Activated CD4-positive, alpha-beta T cell treated with anti-CD3 and anti-CD28 coated beads, Interleukin-2, amount 50 U/mL, for 24 hours (primary cell): ENCODE data around the gene SCAF8.
"Not testable (repeated sequence)": the region's sequence is repeated elsewhere in the genome, so short reads cannot be mapped to it uniquely, and the experiment has no call there.

Experiments
- DNase-seq, 2 donors: peaks; one replicate each; pipeline ENCODE4 v3.0.0-alpha.2; 2020; ENCODE audit warnings: low read depth in 1 of 2, low spot score in 1 of 2

Gene SCAF8

DNA sequence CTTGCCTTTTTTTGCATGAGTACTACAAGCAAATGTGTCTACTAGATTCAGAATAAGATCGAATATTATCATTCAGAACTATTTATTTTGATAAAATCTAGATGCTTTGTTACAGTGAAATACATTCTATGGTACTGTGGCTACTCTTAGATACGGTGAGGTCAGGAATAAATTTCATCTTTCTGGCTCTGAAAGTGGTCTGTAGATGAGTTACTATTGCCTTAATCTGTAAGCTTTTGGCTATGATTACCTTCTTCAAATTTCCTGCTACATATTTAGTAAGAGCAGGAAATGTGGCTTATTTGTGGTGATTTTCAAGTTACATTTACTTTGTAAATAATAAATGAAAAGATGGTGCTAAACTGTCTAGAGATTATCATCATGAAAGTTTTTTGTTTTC, 50.0 kb downstream of the SCAF8 start:
- no peak for DNase-seq

DNA sequence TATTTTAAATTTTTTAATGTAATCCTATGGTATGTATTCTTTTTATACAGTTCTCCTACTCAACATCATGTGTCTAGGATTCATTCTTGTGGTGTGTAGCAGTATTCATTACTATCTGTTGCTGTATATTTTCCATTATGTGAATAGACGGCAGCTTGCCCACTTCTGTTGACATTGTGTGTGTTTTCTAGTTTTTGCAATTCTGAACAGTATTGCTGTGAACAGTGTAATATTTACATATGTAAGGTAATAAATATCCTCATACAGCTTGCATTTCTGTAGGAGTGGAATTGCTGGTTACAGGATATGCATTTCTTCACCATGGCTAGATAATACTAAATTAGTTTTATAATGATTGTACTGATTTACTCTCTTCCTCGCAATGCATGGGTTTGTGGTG, 51.9 kb downstream of the SCAF8 start:
- no peak for DNase-seq

DNA sequence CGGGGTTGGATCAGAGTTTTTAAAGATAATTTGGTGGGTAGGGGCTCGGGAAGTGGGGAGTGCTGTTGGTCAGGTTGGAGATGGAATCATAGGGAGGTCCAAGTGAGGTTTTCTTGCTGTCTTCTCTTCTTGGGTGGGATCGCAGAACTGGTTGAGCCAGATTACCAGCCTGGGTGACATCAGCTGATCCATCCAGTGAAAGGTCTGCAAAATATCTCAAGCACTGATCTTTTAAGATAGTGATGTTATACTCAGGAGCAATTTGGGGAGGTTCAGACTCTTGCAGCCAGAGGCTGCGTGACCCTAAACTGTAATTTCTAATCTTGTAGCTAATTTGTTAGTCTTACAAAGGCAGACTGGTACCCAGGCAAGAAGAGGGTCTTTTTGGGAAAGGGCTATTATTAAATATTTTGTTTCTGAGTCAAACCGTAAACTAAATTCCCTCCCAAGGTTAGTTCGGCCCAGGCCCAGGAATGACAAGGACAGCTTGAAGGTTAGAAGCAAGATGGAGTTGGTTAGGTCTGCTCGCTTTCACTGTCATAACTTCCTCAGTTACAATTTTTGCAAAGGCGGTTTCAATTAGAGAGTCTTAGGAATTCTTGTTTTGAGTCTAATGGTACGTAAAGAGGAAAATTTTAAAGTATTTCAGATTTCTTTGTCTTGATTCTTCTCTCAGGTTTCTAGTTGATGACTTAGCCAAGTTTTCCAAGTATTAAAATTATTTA, 53.1 kb downstream of the SCAF8 start:
- DNase-seq: no peak

DNA sequence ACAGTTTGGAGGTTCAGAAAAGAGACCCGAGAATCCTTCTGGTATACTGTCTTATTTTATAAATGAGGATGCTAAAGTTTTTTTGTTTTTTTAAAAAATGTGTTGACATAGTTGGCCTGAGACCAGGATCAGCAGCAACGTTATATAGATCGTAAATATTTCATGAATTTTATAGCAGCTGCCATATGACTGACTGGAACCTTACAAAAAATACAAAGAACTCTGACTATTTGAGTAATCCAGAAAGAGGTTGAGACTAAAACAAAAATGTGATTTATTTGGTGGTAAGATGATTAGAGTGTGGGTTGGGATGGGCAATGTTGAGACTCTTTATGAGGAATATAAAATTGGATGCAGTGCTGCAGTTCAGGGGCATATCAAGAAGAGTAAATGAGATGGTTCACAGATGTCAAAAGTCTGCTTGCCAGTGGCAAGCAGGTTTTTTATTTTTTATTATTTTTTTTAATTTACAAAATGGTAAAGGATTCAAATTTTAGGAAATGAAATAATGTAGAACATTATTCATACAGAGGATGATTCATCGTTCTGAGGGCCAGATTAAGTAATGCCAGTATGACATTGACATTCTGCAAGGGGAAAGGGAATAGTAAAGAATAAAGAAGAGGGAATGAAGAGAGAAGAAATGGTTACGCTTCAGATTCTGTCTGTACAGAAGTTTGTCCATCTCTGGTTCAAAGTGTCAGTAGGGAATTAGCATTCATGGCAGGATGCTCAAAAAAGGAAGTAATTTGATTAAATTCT, 58.5 kb downstream of the SCAF8 start:
- DNase-seq: no peak

DNA sequence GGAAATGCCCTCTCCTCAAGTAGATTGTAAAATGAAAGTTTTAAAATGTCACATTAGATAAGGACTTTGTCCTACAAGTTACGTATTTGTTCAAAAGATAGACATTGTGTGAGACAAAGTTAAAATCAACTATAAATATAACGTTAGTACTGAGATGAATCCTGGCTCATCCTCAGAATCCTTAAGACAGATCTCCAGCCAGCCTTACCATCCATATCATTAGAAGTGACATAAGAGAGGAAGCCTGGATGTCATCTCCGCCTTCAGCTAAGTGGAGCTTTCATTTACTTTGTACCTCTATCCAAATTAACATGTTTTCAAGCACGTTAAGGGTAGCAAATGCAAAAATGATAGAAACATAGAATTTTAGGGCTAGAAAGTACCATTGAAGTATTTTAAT, 59.1 kb downstream of the SCAF8 start:
- DNase-seq: no peak

DNA sequence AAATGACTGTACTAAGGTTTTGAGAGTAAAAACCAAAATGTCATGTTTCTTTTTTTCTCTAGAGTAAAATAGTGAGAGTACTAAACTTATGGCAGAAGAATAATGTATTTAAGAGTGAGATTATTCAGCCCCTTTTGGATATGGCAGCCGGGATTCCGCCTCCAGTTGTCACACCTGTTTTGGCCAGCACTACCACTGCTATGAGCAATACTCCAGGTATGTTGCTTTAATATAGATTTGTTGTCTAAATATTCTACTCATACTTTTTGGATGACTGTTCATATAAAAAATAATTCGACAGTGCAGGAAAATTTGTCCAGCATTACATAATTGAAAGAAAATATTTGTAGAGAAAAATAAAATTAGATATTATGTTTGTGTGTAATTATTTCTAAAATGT, 59.5 kb downstream of the SCAF8 start:
- DNase-seq: no peak

- no peak for DNase-seq
Observed at GRCh38 chr6:154796484-154796883, 63.3 kb downstream of the SCAF8 start.

DNA sequence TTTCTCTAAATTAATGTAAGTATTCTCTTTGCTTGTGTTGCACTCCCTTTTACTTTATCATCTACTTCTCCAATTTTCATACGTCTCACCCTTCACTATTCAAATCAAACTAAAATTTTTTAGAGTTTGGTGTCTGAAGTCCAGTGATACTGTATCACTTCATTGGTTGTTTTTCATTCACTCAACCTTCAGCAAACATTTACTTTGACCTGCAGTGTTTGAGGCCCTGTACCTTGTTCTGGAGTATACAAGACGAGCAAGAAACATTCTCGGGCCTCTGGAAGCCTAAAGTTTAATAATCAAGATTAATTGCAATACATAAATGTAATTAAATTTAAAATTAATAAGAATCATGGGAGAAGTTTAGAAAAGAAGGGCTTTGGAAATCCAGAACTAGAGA, 64.6 kb downstream of the SCAF8 start:
- DNase-seq: no peak

- no peak for DNase-seq
Observed at GRCh38 chr6:154800338-154800737, 67.1 kb downstream of the SCAF8 start.

- no peak for DNase-seq
Observed at GRCh38 chr6:154805288-154805911, 72.2 kb downstream of the SCAF8 start.

DNA sequence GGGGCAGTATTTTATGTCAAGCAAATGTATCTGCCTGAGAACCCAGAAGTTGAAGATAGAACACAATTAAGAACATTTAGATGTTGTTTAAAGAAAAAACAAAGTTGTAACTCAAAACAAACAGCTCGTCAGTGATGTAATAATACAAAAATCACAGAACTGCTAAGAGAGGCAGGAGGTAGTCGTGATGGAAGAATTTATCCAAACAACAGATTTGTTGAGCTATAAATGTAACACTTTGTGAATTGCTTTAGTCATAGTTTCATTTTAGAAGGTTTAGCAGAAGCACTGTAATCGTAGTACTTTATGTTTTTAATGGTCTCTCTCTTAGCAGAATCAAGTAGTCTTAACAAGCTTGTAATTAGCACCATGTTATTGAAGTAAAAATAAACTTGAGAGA, 73.6 kb downstream of the SCAF8 start:
- no peak for DNase-seq

DNA sequence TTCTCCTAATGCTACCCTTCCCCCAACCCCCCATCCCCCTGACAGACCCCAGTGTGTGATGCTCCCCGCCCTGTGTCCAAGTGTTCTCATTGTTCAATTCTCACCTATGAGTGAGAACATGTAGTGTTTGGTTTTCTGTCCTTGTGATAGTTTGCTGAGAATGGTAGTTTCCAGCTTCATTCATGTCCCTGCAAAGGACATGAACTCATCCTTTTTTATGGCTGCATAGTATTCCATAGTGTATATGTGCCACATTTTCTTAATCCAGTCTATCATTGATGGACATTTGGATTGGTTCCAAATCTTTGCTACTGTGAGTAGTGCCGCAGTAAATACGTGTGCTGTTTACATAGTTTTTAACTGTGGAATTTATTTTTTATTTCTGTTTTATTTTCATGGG, 78.4 kb downstream of the SCAF8 start:
- not testable (repeated sequence) for DNase-seq

GRCh38 chr6:154814063-154814462, 80.8 kb downstream of the SCAF8 start:
- DNase-seq: no peak

DNA sequence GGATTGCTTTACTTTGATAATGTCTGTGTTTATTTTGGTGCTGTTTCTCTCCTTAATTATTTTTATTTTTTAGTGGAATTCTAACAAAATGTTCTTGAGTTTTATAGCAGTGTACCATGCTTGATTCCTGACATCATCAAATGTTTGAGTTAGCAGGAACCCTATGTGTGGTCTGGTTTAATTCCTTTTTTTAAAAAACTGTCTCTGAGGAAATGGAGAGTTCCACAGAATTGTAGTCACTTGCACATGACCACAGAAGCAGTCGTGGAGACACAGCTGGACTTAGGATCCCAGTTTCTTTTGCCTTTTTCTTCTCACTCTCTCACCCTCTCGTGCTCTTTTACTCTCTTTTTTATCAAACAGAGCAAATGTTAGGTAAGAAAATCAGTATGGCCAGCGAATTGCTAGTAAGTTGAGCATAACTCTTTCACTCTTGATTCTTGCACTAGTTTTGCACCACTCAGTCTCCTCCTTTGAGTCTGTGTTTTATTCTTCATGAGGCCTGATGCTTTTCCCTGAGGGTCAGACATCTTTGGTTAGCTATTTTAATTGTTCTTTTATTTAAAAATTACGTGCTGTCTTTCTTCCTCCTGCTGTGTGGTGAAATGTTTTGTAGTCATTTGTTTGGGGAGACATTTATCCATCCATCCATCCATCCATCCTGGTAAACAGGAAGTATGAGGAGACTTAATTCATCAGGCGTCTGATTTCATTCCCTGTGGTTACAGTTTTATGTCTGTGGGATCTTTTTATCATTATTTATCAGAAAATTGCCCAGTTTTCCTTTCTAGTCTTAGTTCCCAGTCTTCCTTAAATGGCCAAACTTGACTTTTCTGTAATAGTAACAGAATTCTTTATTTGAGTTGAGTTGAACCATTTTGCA, 83.0 kb downstream of the SCAF8 start:
- no peak for DNase-seq

DNA sequence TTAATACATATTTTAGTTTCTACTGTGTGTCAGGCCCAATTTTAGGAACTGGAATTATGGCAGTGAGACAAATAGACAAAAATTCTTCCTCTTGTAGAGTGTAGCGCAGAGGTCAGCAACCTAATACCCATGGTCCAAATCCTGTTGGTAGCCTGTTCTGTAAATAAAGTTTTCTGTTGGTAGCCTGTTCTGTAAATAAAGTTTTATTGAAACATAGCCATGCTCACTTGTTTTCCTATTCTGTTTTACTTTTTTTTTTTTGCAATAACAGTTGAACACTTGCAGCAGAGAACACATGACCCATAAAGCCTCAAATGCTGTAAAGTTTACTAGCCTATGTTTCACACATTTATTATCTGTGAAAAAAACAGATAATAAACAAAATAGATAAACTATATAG, 87.9 kb downstream of the SCAF8 start:
- no peak for DNase-seq

DNA sequence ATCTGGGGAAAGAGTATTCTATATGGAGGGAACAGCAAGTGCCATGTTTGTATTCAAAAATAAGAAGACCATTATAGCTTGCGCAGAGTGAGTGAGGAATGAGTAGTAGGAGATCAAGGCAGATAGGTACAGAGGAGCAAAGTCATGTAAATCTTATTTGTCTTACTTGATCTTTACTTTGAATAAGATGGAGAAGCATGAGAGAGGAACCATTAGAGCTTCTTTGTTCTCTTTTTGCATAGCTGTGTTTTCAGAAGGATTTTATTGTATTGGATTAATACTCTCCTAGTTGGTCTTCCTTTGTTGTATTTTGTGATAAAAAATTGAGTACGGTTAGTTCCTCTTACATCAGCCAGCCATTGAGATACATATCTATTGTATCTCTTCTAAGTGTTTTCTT, 88.4 kb downstream of the SCAF8 start:
- no peak for DNase-seq

GRCh38 chr6:154822947-154823558, 89.8 kb downstream of the SCAF8 start:
- DNase-seq: no peak

GRCh38 chr6:154824076-154824475, 90.9 kb downstream of the SCAF8 start:
- DNase-seq: no peak

- DNase-seq: no peak
Observed at GRCh38 chr6:154829970-154830369, 96.8 kb downstream of the SCAF8 start.

DNA sequence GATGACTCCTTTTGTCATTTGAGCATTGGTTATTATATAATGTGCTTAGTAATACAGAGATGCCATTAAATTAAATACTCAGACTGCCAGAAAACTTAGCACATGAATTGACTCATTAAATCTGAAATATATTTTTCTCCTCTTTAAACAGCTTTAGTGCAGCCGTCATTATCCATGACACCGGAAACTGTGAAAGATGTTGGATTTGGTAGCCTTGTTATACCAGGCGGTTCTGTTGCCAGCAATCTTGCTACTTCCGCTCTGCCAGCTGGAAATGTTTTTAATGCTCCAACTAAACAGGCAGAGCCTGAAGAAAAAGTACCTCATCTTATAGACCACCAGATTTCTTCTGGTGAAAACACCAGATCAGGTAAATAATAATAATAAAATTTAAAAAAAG, 97.6 kb downstream of the SCAF8 start:
- DNase-seq: no peak

DNA sequence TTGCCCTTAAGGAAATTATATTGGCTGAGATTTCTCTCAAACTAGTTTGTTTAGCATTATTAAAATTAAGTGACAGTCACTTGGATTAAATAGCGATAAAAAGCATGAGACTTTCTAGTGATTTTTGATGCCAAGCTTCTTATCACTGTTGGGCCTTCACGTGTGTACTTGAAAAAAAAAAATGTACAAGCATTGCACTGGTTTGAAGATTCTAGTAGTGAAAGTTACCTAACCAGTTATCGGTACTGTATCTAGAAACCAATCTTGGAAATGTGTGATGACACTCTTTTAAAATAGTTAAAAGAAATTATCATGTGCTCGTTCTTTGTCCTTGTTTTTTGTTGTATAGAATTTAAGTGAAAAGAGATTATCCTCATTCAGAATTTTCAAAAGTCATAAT, 102.1 kb downstream of the SCAF8 start:
- no peak for DNase-seq
